Activated naive CD4-positive, alpha-beta T cell treated with anti-CD3 and anti-CD28 coated beads, Interleukin-2, amount 50 U/mL, for 16 hours (primary cell): Measurements from ENCODE around the gene SNAPC3.
A peak's percentile ranks its signal among the peaks of the same experiment; 100 is the strongest.

Source experiments
- DNase-seq: peaks from one replicate; pipeline ENCODE4 v3.0.0-alpha.2; 2020

SNAPC3 gene

GRCh38 chr9:15498246-15498995 lies 75.7 kb downstream of the SNAPC3 start:
- DNase-seq, result no peak

- DNase-seq, result no peak
Observed at GRCh38 chr9:15499139-15499538, 76.5 kb downstream of the SNAPC3 start.

GRCh38 chr9:15501179-15501578 lies 78.5 kb downstream of the SNAPC3 start:
- no peak for DNase-seq

GRCh38 chr9:15501803-15502202 lies 79.1 kb downstream of the SNAPC3 start:
- no peak for DNase-seq

- no peak for DNase-seq
Observed at GRCh38 chr9:15505921-15506320, 83.2 kb downstream of the SNAPC3 start.

- DNase-seq, result peak; percentile 68
Observed at GRCh38 chr9:15509931-15510788, 87.5 kb downstream of the SNAPC3 start.

GRCh38 chr9:15510789-15511575 lies 88.3 kb downstream of the SNAPC3 start, which contains the start of gene PSIP1:
PSIP1 (minus strand) TSS chr9:15510970; CDS start chr9:15510188, 782 bp downstream.
- DNase-seq, result peak; percentile 84
